HepG2 (cell line): ENCODE measurements around the gene ELP6. TPM values are rescaled to one million over a fixed set of nuclear protein-coding genes. Genes with fewer than 3 reads are reported as not detected.

Experiments
- MTF2 ChIP-seq: sonication (generic); formaldehyde crosslinking; IDR thresholded peaks from 2 replicates; pipeline ENCODE4 v1.5.0; 2020; ENCODE audit warnings: missing genetic modification reagents, borderline replicate concordance
- ONECUT2 ChIP-seq: sonication (generic); formaldehyde crosslinking; IDR thresholded peaks from 2 replicates; pipeline ENCODE4 v1.4.0; 2020; ENCODE audit warnings: missing genetic modification reagents
- PRDM15 ChIP-seq: sonication (generic); formaldehyde crosslinking; IDR thresholded peaks from 2 replicates; pipeline ENCODE4 v1.4.0; 2020; ENCODE audit warnings: missing genetic modification reagents
- RBM39 ChIP-seq: fragments of 200-400 bp; formaldehyde crosslinking; IDR thresholded peaks from one replicate; pipeline ENCODE4 v1.6.1; 2018; ENCODE audit warnings: antibody characterized with exemption, mild to moderate bottlenecking, low read depth, low read length; ENCODE audit not compliant: poor library complexity, severe bottlenecking
- SIN3A ChIP-seq: IDR thresholded peaks from 2 replicates; pipeline ENCODE4 v1.6.1; 2011; ENCODE audit warnings: low read depth, mild to moderate bottlenecking, control low read depth, low read length, borderline replicate concordance
- TAF1 ChIP-seq: sonication (generic); formaldehyde crosslinking; IDR thresholded peaks from 2 replicates; pipeline ENCODE4 v1.4.0; 2020; ENCODE audit warnings: missing genetic modification reagents
- THAP9 ChIP-seq: sonication (generic); formaldehyde crosslinking; IDR thresholded peaks from 2 replicates; pipeline ENCODE4; 2020; ENCODE audit warnings: missing genetic modification reagents, mild to moderate bottlenecking, borderline replicate concordance
- TRIM22 ChIP-seq: fragments of 450-650 bp; IDR thresholded peaks from 2 replicates; pipeline ENCODE4 v1.6.1; 2017
- YEATS4 ChIP-seq: sonication (generic); formaldehyde crosslinking; IDR thresholded peaks from 2 replicates; pipeline ENCODE4 v1.4.0; 2020; ENCODE audit warnings: missing genetic modification reagents, borderline replicate concordance
- ZNF275 ChIP-seq: sonication (generic); formaldehyde crosslinking; IDR thresholded peaks from 2 replicates; pipeline ENCODE4 v1.8.0; 2022; ENCODE audit warnings: missing genetic modification reagents, mild to moderate bottlenecking, inconsistent platforms, borderline replicate concordance
- ZNF30 ChIP-seq: sonication (generic); formaldehyde crosslinking; IDR thresholded peaks from 2 replicates; pipeline ENCODE4 v1.5.0; 2020; ENCODE audit warnings: mild to moderate bottlenecking, missing genetic modification reagents
- ZNF382 ChIP-seq: sonication (generic); formaldehyde crosslinking; IDR thresholded peaks from 2 replicates; pipeline ENCODE4 v1.5.0; 2020; ENCODE audit warnings: missing genetic modification reagents, mild to moderate bottlenecking, borderline replicate concordance
- polyA plus RNA-seq, 8 experiments: library from polyadenylated mRNA; depleted of rRNA in 3 of 8; stranded (reverse) in 7 of 8; unstranded in 1 of 8; fragments of >200 nt; fragmentation: Illumina TruSeq in 4 of 8; extraction: Trizol in 4 of 8; gene quantifications; 2 replicates each; pipeline versions ENCODE4 v1.2.1 to v1.2.3, GENCODE V29; 2011 to 2016; ENCODE audit warnings: low read depth in 4 of 8, missing spikeins in 1 of 8, mixed read lengths in 1 of 8; ENCODE audit not compliant: insufficient read depth in 1 of 8
- total RNA-seq, 5 experiments: library from RNA; depleted of rRNA; stranded (reverse); fragments of >200 nt; fragmentation: Illumina TruSeq; extraction: Trizol; gene quantifications; 2 replicates each; pipeline ENCODE4 v1.2.3, GENCODE V29; 2016; ENCODE audit warnings: low read depth in 1 of 5
- TF ChIP-seq, protein P1 (sequence below): sonication (generic); formaldehyde crosslinking; conservative IDR thresholded peaks from 2 replicates; pipeline ENCODE4 v1.4.0; 2020; ENCODE audit warnings: missing genetic modification reagents

The ELP6 gene
- total and polyA plus RNA-seq, 2 of the 13 experiments (the other 11 are each of a cell fraction or from before 2014, with no cell fraction given) = 45.0 to 49.3 TPM

DNA sequence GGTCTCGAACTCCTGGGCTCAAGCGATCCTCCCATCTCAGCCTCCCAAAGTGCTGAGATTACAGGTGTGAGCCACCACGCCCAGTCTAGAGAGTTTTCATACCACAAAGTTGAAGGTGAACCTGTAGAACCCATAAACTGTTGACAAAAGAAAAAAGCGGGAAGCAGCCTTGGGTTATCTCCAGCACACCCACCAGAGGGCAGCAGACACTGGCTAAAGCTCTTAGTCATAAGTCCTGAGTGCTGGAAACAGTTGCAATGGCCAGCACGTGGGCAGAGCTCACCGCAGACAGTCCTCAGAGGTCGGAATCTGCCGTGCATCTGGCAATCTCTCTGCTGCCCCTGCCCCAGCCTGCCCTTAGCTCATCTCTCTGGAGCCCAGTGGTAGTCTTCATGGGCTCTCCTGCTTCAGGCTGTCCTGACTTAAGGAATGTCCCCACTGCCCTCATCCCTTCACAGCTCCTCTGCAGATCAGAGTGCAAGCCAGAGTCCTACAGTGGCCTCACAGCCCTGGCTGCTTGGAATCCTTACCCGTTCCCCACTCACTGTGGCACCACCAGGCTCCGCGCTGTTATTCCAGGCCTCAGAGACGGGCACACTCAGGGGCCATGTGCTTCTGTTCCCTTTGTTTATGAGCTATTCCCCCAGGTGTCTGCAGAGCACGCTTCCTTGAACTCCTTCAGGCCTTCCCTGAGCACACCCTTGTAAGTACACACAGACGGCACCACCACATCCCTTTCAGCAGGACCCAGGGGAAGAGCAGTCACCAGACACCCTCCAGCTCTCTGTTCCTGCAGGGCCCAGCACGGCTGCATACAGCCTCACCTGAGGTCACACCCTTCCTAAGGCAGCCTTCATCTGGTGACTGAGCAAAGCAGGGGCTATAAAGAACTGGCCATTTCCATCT lies 8.8 kb upstream of the ELP6 start (continued):
- TF ChIP-seq THAP9 (CRISPR knock-in tag) = no peak
- TF ChIP-seq ONECUT2 (CRISPR knock-in tag) = no peak
- TF ChIP-seq ZNF275 (CRISPR knock-in tag) = no peak
- no peak for TF ChIP-seq ZNF382
- TF ChIP-seq PRDM15 (CRISPR knock-in tag) = no peak
- TF ChIP-seq TAF1 = no peak
- TF ChIP-seq YEATS4 (CRISPR knock-in tag) = 0 out of 2 replicates have a peak, but pooled peaks have one; percentile 53
- TF ChIP-seq, protein P1, sequence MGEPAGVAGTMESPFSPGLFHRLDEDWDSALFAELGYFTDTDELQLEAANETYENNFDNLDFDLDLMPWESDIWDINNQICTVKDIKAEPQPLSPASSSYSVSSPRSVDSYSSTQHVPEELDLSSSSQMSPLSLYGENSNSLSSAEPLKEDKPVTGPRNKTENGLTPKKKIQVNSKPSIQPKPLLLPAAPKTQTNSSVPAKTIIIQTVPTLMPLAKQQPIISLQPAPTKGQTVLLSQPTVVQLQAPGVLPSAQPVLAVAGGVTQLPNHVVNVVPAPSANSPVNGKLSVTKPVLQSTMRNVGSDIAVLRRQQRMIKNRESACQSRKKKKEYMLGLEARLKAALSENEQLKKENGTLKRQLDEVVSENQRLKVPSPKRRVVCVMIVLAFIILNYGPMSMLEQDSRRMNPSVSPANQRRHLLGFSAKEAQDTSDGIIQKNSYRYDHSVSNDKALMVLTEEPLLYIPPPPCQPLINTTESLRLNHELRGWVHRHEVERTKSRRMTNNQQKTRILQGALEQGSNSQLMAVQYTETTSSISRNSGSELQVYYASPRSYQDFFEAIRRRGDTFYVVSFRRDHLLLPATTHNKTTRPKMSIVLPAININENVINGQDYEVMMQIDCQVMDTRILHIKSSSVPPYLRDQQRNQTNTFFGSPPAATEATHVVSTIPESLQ (CRISPR knock-in tag) = no peak
- no peak for TF ChIP-seq TRIM22
- no peak for TF ChIP-seq SIN3A
- TF ChIP-seq ZNF30 (CRISPR knock-in tag) = no peak; the same call in 1 of the 2 replicates
- no peak for TF ChIP-seq RBM39
- no peak for TF ChIP-seq MTF2 (CRISPR knock-in tag)
